Esophagus muscularis mucosa (tissue), 4 donors: ENCODE data around the gene CNTNAP1. TPM values are rescaled to one million over a fixed set of nuclear protein-coding genes. Genes with fewer than 3 reads are reported as not detected.

Source experiments
- DNase-seq: peaks from one replicate; pipeline ENCODE4 v3.0.0-alpha.2; 2017; ENCODE audit errors: extremely low spot score
- H3K27ac ChIP-seq, 4 donors: fragments of 200-600 bp; sonication (generic); replicated peaks in 1 of 4; 1 replicate in 3 of 4; 2 replicates in 1 of 4; pipeline ENCODE4 v1.5.1; 2016 to 2019; ENCODE audit warnings: mild to moderate bottlenecking in 1 of 4
- H3K27me3 ChIP-seq, 4 donors: fragments of 200-600 bp; sonication (generic); one replicate each; pipeline versions ENCODE4 v1.5.1 to v1.6.0; 2016 to 2019
- H3K36me3 ChIP-seq, 4 donors: fragments of 200-600 bp; sonication (generic); one replicate each; pipeline ENCODE4 v1.5.1; 2016 to 2019
- H3K4me1 ChIP-seq, 4 donors: fragments of 200-600 bp; sonication (generic); one replicate each; pipeline ENCODE4 v1.5.1; 2016 to 2019
- H3K4me3 ChIP-seq, 4 donors: fragments of 200-600 bp; sonication (generic); 1 replicate in 2 of 4; 2 replicates in 2 of 4; pipeline ENCODE4 v1.5.1; 2016 to 2019; ENCODE audit warnings: mild to moderate bottlenecking in 4 of 4, moderate library complexity in 1 of 4
- H3K9me3 ChIP-seq, 4 donors: fragments of 200-600 bp; sonication (generic); 1 replicate in 3 of 4; 2 replicates in 1 of 4; pipeline ENCODE4 v1.5.1; 2016 to 2019
- EP300 ChIP-seq: sonication (generic); formaldehyde crosslinking; IDR thresholded peaks from one replicate; pipeline ENCODE4 v1.6.1; 2017; ENCODE audit warnings: antibody characterized with exemption
- POLR2A ChIP-seq: fragments of 450-650 bp; IDR thresholded peaks from one replicate; pipeline ENCODE4 v1.6.1; 2017; ENCODE audit warnings: antibody characterized with exemption, moderate library complexity, mild to moderate bottlenecking, low read depth
- POLR2AphosphoS5 ChIP-seq, 2 donors: sonication (generic); formaldehyde crosslinking; IDR thresholded peaks; one replicate each; pipeline ENCODE4 v1.6.1; 2017; ENCODE audit warnings: antibody characterized with exemption in 2 of 2
- WGBS: methylation state at CpG from one replicate; pipeline ENCODE4 v1.1.5; 2018; 5-methylcytosine and 5-hydroxymethylcytosine counted together
- intact Hi-C: fragments of 100-400 bp; cut with DNase I; formaldehyde crosslinking; loops from one replicate; pipeline ENCODE4 v1.15.1; 2023
- total RNA-seq, 4 donors: library from RNA; depleted of rRNA; stranded (reverse); fragments of >200 nt; gene quantifications; one replicate each; pipeline versions ENCODE4 v1.1.0 to v1.2.1, GENCODE V29; 2016
- TF ChIP-seq, protein P1 (sequence below), 3 experiments: fragments of 200-600 bp in 2 of 3; fragments of 450-650 bp in 1 of 3; sonication (generic) in 2 of 3; IDR thresholded peaks; one replicate each; pipeline ENCODE4 v1.5.1; 2017 to 2019; ENCODE audit warnings: antibody characterized with exemption in 3 of 3, mild to moderate bottlenecking in 2 of 3, moderate library complexity in 1 of 3

CNTNAP1 gene
- total RNA-seq, 4 donors from 2014 or later, result 4.7 to 13.2 (median 6.2) TPM

DNA sequence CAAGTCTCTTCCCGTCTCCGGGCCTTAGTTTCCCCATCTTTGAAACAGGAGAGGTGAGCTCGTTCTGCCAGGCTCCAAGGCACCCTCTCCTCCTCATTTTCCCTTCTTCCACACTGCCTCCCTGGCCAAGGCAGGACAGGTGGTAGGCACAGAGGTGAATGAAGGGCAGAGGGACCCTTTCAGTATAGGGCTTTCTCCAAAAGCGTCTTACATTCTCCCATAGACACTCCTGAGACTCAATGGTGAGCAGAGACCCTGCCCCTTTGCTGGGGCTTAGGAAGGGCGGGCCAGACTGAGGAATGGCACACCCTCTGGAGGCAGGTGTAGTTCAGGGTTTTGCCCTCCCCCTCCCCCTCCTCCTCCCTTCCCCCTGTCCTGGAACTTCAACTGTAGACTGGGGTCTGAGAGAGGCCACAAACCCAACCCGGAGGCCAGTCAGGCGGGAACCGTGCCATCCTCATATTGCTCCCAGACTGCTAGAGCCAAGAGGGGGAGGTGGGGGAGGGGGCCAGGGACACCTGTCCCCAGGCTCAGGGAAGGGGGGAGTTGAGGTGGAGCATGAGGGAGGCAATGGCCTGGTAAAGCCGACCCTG lies 7.5 kb upstream of the CNTNAP1 start:
- H3K27me3 ChIP-seq, result no peaks in the 10 kb centered on the region
- TF ChIP-seq POLR2AphosphoS5 (IDR thresholded peaks at IDR 0.05) (no peak), POLR2A (no peak), EP300 (no peak)
- TF ChIP-seq, protein P1, sequence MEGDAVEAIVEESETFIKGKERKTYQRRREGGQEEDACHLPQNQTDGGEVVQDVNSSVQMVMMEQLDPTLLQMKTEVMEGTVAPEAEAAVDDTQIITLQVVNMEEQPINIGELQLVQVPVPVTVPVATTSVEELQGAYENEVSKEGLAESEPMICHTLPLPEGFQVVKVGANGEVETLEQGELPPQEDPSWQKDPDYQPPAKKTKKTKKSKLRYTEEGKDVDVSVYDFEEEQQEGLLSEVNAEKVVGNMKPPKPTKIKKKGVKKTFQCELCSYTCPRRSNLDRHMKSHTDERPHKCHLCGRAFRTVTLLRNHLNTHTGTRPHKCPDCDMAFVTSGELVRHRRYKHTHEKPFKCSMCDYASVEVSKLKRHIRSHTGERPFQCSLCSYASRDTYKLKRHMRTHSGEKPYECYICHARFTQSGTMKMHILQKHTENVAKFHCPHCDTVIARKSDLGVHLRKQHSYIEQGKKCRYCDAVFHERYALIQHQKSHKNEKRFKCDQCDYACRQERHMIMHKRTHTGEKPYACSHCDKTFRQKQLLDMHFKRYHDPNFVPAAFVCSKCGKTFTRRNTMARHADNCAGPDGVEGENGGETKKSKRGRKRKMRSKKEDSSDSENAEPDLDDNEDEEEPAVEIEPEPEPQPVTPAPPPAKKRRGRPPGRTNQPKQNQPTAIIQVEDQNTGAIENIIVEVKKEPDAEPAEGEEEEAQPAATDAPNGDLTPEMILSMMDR (IDR thresholded peaks at IDR 0.05), result no peak
- H3K4me3 ChIP-seq, result peak overlapping the region; percentile 77 to 93 (median 90)
- H3K36me3 ChIP-seq, result peaks cover 21 to 39% (median 37%) of the 10 kb centered on the region in 4 donors
- DNase-seq, result no peak
- intact Hi-C loops, result no loop called here
- H3K9me3 ChIP-seq, result no peaks in the 10 kb centered on the region
- peaks cover 44 to 89% (median 75%) of the 10 kb centered on the region in 4 donors for H3K4me1 ChIP-seq
- H3K27ac ChIP-seq, result peak overlapping the region; percentile 96 to 99 (median 98)
- 31% methylated on average over 6 of the region's 9 CpGs for WGBS

GRCh38 chr17:42675348-42675964 lies 6.9 kb upstream of the CNTNAP1 start:
- H3K4me1 ChIP-seq, result peaks cover 50 to 90% (median 78%) of the 10 kb centered on the region in 4 donors
- H3K4me3 ChIP-seq, result peak overlapping the region; percentile 77 to 93 (median 90)
- intact Hi-C loops, result no loop called here
- TF ChIP-seq POLR2A (no peak), POLR2AphosphoS5 (IDR thresholded peaks at IDR 0.05) (no peak), EP300 (no peak)
- TF ChIP-seq, protein P1 (IDR thresholded peaks at IDR 0.05), result no peak
- no peaks in the 10 kb centered on the region for H3K27me3 ChIP-seq
- WGBS, result 8% methylated on average over 8 of the region's 27 CpGs
- H3K9me3 ChIP-seq, result no peaks in the 10 kb centered on the region
- no peak for DNase-seq
- peak overlapping the region; percentile 96 to 99 (median 98) for H3K27ac ChIP-seq
- peaks cover 17 to 33% (median 32%) of the 10 kb centered on the region in 4 donors for H3K36me3 ChIP-seq

DNA sequence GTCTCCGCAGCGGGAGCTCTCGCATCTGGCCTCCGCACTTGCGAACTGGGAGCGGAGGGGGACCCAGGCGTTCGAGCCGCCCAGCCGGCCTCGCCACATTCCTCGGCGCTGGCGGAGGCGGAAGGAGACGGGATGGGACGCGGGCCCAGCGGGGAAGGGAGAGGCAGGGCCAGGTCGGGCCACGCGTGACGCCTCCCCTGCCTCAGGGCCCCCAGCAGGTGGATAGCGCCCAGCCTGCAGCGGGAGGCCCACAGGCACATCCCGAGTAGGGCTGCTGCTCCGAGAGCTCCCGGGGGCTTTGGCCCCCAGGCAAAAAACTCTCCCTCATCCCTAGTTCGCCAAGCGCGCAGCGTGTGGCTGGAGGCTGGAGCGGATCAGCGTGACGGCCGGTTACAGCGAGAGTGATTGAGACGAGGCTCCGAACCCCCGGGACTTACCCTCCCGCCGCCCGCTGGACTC lies 6.3 kb upstream of the CNTNAP1 start:
- 0% methylated on average over 4 of the region's 43 CpGs for WGBS
- intact Hi-C loops, result no loop called here
- no peak for TF ChIP-seq EP300
- TF ChIP-seq, protein P1 (IDR thresholded peaks at IDR 0.05), result peak in 2 of 3 experiments; percentile 7 to 11
- TF ChIP-seq POLR2A, result peak; percentile 24
- TF ChIP-seq POLR2AphosphoS5 (IDR thresholded peaks at IDR 0.05), result peak; percentile 60 to 70
- Histone ChIP-seq H3K36me3 (peaks cover 14 to 28% (median 27%) of the 10 kb centered on the region in 4 donors), H3K27me3 (no peaks in the 10 kb centered on the region), H3K27ac (peak overlapping the region; percentile 96 to 99 (median 98)), H3K4me1 (peaks cover 56 to 90% (median 79%) of the 10 kb centered on the region in 4 donors), H3K9me3 (no peaks in the 10 kb centered on the region), H3K4me3 (peak overlapping the region; percentile 77 to 93 (median 90))
- DNase-seq, result no peak

GRCh38 chr17:42676424-42677011 lies 5.8 kb upstream of the CNTNAP1 start, which contains the start of gene PLEKHH3:
Gene PLEKHH3 (minus strand): TSS chr17:42676994. CDS start chr17:42676563, 431 bp downstream.
- TF ChIP-seq POLR2AphosphoS5 (IDR thresholded peaks at IDR 0.05) (peak in 1 of 2 donors; percentile 91), EP300 (no peak), POLR2A (peak; percentile 91)
- TF ChIP-seq, protein P1 (IDR thresholded peaks at IDR 0.05), result peak in 2 of 3 experiments; percentile 23 to 33
- peaks cover 10 to 23% (median 22%) of the 10 kb centered on the region in 4 donors for H3K36me3 ChIP-seq
- H3K4me3 ChIP-seq, result peak within 1 kb of the TSS; percentile 77 to 93 (median 90)
- no peaks in the 10 kb centered on the region for H3K9me3 ChIP-seq
- peak within 1 kb of the TSS; percentile 96 to 99 (median 98) for H3K27ac ChIP-seq
- no peak for DNase-seq
- H3K4me1 ChIP-seq, result peaks cover 61 to 90% (median 82%) of the 10 kb centered on the region in 4 donors
- no peaks in the 10 kb centered on the region for H3K27me3 ChIP-seq
- intact Hi-C loops, result no loop called here
- 0% methylated on average over 25 of the region's 51 CpGs for WGBS
